CD4-positive, alpha-beta T cell treated with Interleukin-12 subunit alpha and Interleukin-12 subunit beta, for 1 hour (primary cell): ENCODE data around the gene CDH3.
"Not testable (repeated sequence)": the region's sequence is repeated elsewhere in the genome, so short reads cannot be mapped to it uniquely, and the experiment has no call there.

Experiments used
- DNase-seq: peaks from one replicate; pipeline ENCODE4 v3.0.0-alpha.2; 2020

Gene CDH3

GRCh38 chr16:68707340-68708152, 62.4 kb downstream of the CDH3 start:
- no peak for DNase-seq

GRCh38 chr16:68710211-68710610, 65.1 kb downstream of the CDH3 start:
- no peak for DNase-seq

- DNase-seq = peak; percentile 8
Observed at GRCh38 chr16:68711421-68712139, 66.5 kb downstream of the CDH3 start.

GRCh38 chr16:68713361-68713760, 68.3 kb downstream of the CDH3 start:
- no peak for DNase-seq

- DNase-seq = no peak
Observed at GRCh38 chr16:68715471-68715870, 70.4 kb downstream of the CDH3 start.

GRCh38 chr16:68716516-68716915, 71.4 kb downstream of the CDH3 start:
- not testable (repeated sequence) for DNase-seq

- DNase-seq = no peak
Observed at GRCh38 chr16:68717684-68718083, 72.6 kb downstream of the CDH3 start.

GRCh38 chr16:68718590-68718989, 73.5 kb downstream of the CDH3 start:
- no peak for DNase-seq

GRCh38 chr16:68719993-68720489, 74.9 kb downstream of the CDH3 start:
- no peak for DNase-seq

GRCh38 chr16:68722119-68723024, 77.3 kb downstream of the CDH3 start:
- DNase-seq = no peak

GRCh38 chr16:68724797-68725196, 79.7 kb downstream of the CDH3 start:
- no peak for DNase-seq

GRCh38 chr16:68728523-68728922, 83.4 kb downstream of the CDH3 start:
- no peak for DNase-seq

- no peak for DNase-seq
Observed at GRCh38 chr16:68731637-68732036, 86.5 kb downstream of the CDH3 start.

GRCh38 chr16:68732042-68732680, 87.1 kb downstream of the CDH3 start:
- DNase-seq = no peak

- DNase-seq = no peak
Observed at GRCh38 chr16:68732741-68733399, 87.8 kb downstream of the CDH3 start.

GRCh38 chr16:68733570-68733969, 88.5 kb downstream of the CDH3 start:
- no peak for DNase-seq

GRCh38 chr16:68734782-68735181, 89.7 kb downstream of the CDH3 start:
- no peak for DNase-seq

- DNase-seq = no peak
Observed at GRCh38 chr16:68736561-68736960, 91.5 kb downstream of the CDH3 start.

GRCh38 chr16:68737046-68737729, 92.1 kb downstream of the CDH3 start, which contains the start of gene CDH1:
TSS of gene CDH1 (plus strand) at chr16:68737292. CDS start at chr16:68737416, 124 bp downstream.
- peak; percentile 30 for DNase-seq

GRCh38 chr16:68737730-68738629, 92.9 kb downstream of the CDH3 start:
- DNase-seq = no peak
